Myocyte (in vitro differentiated cells): ENCODE data around the gene ZC2HC1B. TPM values are rescaled to one million over a fixed set of nuclear protein-coding genes. Genes with fewer than 3 reads are reported as not detected.

Experiments used
- total RNA-seq: library from RNA; depleted of rRNA; stranded (reverse); fragments of >200 nt; gene quantifications from 2 replicates; pipeline ENCODE4 v1.2.3, GENCODE V29; 2014

The ZC2HC1B gene
- total RNA-seq, 1 donor from 2014 or later, result not detected

Other genes starting within 250 kb of the ZC2HC1B start
- 30.4 and 51.2 TPM in 2 replicates for gene PHACTR2, start 186.5 kb upstream of the ZC2HC1B start, total RNA-seq
- gene LTV1, start 21.1 kb upstream of the ZC2HC1B start, total RNA-seq, result 21.2 and 28.3 TPM in 2 replicates
- 5.7 and 9.7 TPM in 2 replicates for gene PLAGL1, start 143.8 kb downstream of the ZC2HC1B start, total RNA-seq
- 114 and 141 TPM in 2 replicates for gene SF3B5, start 231.1 kb downstream of the ZC2HC1B start, total RNA-seq